Measurements from ENCODE around the gene EPS8L3. TPM values are rescaled to one million over a fixed set of nuclear protein-coding genes. Genes with fewer than 3 reads are reported as not detected.
A peak's percentile ranks its signal among the peaks of the same experiment; 100 is the strongest.

Gene EPS8L3
- total RNA-seq, 4 donors from 2014 or later: 0.19 TPM; not detected in 3

GRCh38 chr1:109807402-109807801 lies 43.7 kb upstream of the EPS8L3 start:
- no peak for DNase-seq
- TF ChIP-seq CTCF (IDR thresholded peaks at IDR 0.05) (no peak), POLR2A (IDR thresholded peaks at IDR 0.05) (no peak)
- 95 to 98% methylated on average over 7 to 9 of the region's 9 CpGs for WGBS, 2 donors
- Histone ChIP-seq H3K36me3 (no peaks in the 10 kb centered on the region), H3K27ac (no peak overlapping the region), H3K4me3 (no peak overlapping the region), H3K4me1 (peaks cover 4 to 28% (median 7%) of the 10 kb centered on the region in 3 donors), H3K9me3 (no peaks in the 10 kb centered on the region), H3K27me3 (no peaks in the 10 kb centered on the region)
- intact Hi-C loops (cut with DNase I): no loop called here

- intact Hi-C loops (cut with DNase I): no loop called here
- 65 to 83% methylated on average over 6 of the region's 6 CpGs for WGBS, 2 donors
- no peak overlapping the region for H3K4me3 ChIP-seq
- no peaks in the 10 kb centered on the region for H3K27me3 ChIP-seq
- peaks cover 4 to 29% (median 7%) of the 10 kb centered on the region in 3 donors for H3K4me1 ChIP-seq
- peak overlapping the region in 1 of 4 donors; percentile 4 for H3K27ac ChIP-seq
- no peak for DNase-seq
- H3K9me3 ChIP-seq: no peaks in the 10 kb centered on the region
- no peaks in the 10 kb centered on the region for H3K36me3 ChIP-seq
- no peak for TF ChIP-seq POLR2A (IDR thresholded peaks at IDR 0.05)
- TF ChIP-seq CTCF (IDR thresholded peaks at IDR 0.05): no peak
These were observed 43.1 kb upstream of the EPS8L3 start for GRCh38 chr1:109806733-109807400.

GRCh38 chr1:109805486-109806165 lies 41.9 kb upstream of the EPS8L3 start:
- DNase-seq: no peak
- peaks cover 4 to 29% (median 7%) of the 10 kb centered on the region in 3 donors for H3K4me1 ChIP-seq
- TF ChIP-seq CTCF (IDR thresholded peaks at IDR 0.05) (no peak), POLR2A (IDR thresholded peaks at IDR 0.05) (no peak)
- 70 to 72% methylated on average over 4 to 6 of the region's 8 CpGs for WGBS, 2 donors
- no peaks in the 10 kb centered on the region for H3K9me3 ChIP-seq
- intact Hi-C loops (cut with DNase I): no loop called here
- H3K27ac ChIP-seq: no peak overlapping the region
- no peaks in the 10 kb centered on the region for H3K36me3 ChIP-seq
- no peaks in the 10 kb centered on the region for H3K27me3 ChIP-seq
- no peak overlapping the region for H3K4me3 ChIP-seq

- intact Hi-C loops (cut with DNase I): no loop called here
- no peak for DNase-seq
- no peaks in the 10 kb centered on the region for H3K27me3 ChIP-seq
These were observed 40.9 kb upstream of the EPS8L3 start for GRCh38 chr1:109804660-109805059.

GRCh38 chr1:109803901-109804331 lies 40.2 kb upstream of the EPS8L3 start:
- 82 to 92% methylated on average over 7 to 9 of the region's 10 CpGs for WGBS, 2 donors
- Histone ChIP-seq H3K4me1 (peaks cover 4 to 29% (median 7%) of the 10 kb centered on the region in 3 donors), H3K27ac (no peak overlapping the region), H3K36me3 (no peaks in the 10 kb centered on the region), H3K27me3 (no peaks in the 10 kb centered on the region), H3K9me3 (no peaks in the 10 kb centered on the region), H3K4me3 (no peak overlapping the region)
- intact Hi-C loops (cut with DNase I): no loop called here
- TF ChIP-seq POLR2A (IDR thresholded peaks at IDR 0.05) (no peak), CTCF (IDR thresholded peaks at IDR 0.05) (no peak)
- no peak for DNase-seq

More at GRCh38 chr1:109804660-109805059, 40.9 kb upstream of the EPS8L3 start:
- Histone ChIP-seq H3K9me3 (no peaks in the 10 kb centered on the region), H3K4me3 (no peak overlapping the region), H3K4me1 (peaks cover 4 to 29% (median 7%) of the 10 kb centered on the region in 3 donors), H3K27ac (no peak overlapping the region), H3K36me3 (no peaks in the 10 kb centered on the region)
- TF ChIP-seq POLR2A (IDR thresholded peaks at IDR 0.05): no peak
- 87 to 91% methylated on average over 4 of the region's 4 CpGs for WGBS, 2 donors

All from esophagus squamous epithelium (tissue), 5 donors.